Measurements from ENCODE around the gene KLHDC3.
A peak's percentile ranks its signal among the peaks of the same experiment; 100 is the strongest.

Gene KLHDC3

DNA sequence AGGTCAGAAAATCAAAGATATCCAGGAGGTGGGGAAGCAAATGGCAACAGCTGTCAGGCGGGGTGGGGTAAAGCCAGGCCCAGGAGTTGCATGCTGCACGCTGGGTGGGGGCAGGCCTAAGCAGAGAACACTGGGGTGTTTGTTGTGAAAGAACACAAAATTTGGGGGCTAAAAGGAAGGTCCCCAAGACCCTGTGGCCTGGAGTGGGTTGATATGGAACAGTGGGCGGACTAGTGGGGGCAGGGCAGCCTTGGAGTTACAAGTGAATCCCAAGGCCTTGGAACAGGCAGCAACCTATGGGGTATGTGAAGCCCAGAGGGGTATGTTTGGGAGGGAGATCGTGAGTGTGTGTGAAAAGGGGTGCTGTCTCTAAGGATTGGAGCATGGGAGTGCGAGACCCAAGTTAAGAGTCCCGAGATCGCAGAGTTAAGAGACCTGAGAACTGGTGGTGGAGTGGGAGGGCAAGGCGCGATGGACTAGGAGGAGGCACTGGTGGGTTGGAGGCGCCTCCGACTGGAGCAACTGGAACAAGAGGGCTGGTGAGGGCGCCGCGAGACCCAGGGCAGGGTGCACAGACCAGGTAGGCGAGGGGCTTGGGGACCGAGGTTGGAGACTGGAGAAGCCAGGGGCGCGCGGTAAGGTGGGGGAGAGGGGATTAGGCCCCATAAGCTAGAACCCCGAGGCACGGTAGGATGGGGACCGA, 38.9 kb downstream of the KLHDC3 start:
- DNase-seq (ENCODE audit: low read depth): no peak
- TF ChIP-seq, protein P1, sequence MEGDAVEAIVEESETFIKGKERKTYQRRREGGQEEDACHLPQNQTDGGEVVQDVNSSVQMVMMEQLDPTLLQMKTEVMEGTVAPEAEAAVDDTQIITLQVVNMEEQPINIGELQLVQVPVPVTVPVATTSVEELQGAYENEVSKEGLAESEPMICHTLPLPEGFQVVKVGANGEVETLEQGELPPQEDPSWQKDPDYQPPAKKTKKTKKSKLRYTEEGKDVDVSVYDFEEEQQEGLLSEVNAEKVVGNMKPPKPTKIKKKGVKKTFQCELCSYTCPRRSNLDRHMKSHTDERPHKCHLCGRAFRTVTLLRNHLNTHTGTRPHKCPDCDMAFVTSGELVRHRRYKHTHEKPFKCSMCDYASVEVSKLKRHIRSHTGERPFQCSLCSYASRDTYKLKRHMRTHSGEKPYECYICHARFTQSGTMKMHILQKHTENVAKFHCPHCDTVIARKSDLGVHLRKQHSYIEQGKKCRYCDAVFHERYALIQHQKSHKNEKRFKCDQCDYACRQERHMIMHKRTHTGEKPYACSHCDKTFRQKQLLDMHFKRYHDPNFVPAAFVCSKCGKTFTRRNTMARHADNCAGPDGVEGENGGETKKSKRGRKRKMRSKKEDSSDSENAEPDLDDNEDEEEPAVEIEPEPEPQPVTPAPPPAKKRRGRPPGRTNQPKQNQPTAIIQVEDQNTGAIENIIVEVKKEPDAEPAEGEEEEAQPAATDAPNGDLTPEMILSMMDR (IDR thresholded peaks at IDR 0.05; ENCODE audit: control insufficient read depth, extremely low read depth, insufficient read depth): no peak
- H3K4me3 ChIP-seq (ENCODE audit: low read depth, low read length): peak overlapping the region; percentile 94

DNA sequence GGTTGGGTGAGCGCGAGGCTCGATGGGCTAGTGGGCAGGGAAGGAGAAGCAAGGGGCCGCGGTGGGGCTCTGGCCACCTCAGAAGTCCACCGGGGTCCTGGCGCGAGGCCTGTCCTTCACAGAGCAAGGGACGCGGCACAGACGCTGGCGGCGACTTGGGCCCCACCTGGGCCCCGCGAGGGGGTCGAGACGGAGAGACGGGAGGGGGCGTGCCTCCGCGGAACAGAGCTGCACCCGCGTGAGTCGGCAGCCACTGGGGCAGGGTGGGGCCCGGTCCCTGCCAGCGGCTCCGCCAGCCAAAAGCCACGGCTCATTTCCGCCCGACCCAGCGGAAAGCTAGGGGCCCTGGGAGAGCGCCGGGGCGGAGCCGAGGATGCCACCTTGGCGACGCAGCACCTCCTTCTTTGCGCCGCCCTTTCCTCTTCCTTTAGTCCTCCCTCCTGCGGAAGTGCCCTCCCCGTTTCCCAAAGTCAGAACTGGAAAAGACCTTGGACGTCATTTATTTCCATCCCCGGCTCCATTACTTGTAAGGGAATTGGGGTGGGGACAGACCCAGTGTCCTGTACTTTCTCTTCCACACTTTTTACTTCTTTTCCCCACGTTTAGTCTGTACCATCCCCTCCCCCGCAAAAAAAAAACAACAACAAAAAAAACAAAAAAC, 39.6 kb downstream of the KLHDC3 start, which contains the start of gene CUL7:
Gene CUL7 (minus strand): TSS at position 307 of the 661 bp plus-strand sequence. CDS start 1,063 bp downstream, outside the sequence.
- TF ChIP-seq, protein P1 (IDR thresholded peaks at IDR 0.05; ENCODE audit: control insufficient read depth, extremely low read depth, insufficient read depth): no peak
- peak; percentile 86 for DNase-seq (ENCODE audit: low read depth)

DNA sequence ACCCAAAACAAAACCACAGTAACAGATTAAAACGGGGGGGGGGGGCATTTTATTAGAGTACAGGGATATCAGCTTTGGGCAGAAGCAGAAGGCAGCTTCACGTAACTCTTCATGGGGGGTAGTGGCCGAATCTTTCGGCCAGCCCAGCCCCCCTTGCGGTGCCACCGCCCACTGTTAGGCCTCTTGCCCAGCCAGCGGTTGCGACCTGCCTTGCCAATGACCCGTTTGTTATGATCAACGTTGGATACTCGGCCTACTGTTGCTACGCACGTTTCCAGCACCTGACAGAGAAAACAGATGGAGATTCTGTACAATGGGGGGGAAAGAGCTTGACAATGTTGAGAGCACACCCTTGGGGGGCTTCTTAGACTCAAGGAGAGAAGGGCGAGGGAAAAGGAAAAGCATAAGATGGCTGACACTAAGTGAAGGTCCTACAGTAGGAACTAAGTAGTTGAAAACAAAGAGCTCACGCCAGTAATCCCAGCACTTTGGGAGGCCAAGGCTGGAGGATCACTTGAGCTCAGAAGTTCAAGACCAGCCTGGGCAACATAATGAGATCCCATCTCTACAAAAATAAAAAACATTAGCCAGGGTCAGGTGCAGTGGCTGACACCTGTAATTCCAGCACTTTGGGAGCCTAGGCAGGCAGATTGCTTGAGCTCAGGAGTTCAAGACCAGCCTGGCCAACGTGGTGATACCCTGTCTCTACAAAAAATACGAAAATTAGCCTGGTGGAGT, 40.3 kb downstream of the KLHDC3 start:
- peak overlapping the region; percentile 94 for H3K4me3 ChIP-seq (ENCODE audit: low read depth, low read length)
- TF ChIP-seq, protein P1 (IDR thresholded peaks at IDR 0.05; ENCODE audit: control insufficient read depth, extremely low read depth, insufficient read depth): no peak
- DNase-seq (ENCODE audit: low read depth): no peak

More for the DNA sequence above, 39.6 kb downstream of the KLHDC3 start, which contains the start of gene CUL7:
- peak within 1 kb of the TSS; percentile 94 for H3K4me3 ChIP-seq (ENCODE audit: low read depth, low read length)

DNA sequence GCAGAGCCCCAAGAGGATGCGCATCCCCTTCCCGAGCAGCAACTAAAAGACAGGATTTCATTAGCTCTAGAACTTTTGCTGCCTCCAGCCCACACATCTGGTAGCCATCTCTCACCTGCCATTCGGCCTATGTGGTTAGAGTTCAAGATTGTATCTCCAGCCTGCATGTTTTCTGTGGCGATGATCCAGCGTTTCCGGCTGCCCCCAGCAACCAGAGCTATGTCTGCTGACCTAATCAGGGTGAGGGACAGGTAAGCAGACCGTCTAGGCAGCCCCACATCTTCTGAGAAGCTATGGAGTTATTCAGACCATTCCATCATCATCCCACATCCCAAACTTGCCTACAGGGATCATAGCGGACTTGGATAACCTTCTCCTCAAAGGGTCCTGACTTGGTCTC, 41.9 kb downstream of the KLHDC3 start:
- TF ChIP-seq, protein P1 (IDR thresholded peaks at IDR 0.05; ENCODE audit: control insufficient read depth, extremely low read depth, insufficient read depth): no peak
- H3K4me3 ChIP-seq (ENCODE audit: low read depth, low read length): no peak overlapping the region
- DNase-seq (ENCODE audit: low read depth): no peak

GRCh38 chr6:43058531-43058930, 44.5 kb downstream of the KLHDC3 start:
- no peak for DNase-seq (ENCODE audit: low read depth)
- H3K4me3 ChIP-seq (ENCODE audit: low read depth, low read length): peak overlapping the region; percentile 78
- TF ChIP-seq, protein P1 (IDR thresholded peaks at IDR 0.05; ENCODE audit: control insufficient read depth, extremely low read depth, insufficient read depth): no peak

DNA sequence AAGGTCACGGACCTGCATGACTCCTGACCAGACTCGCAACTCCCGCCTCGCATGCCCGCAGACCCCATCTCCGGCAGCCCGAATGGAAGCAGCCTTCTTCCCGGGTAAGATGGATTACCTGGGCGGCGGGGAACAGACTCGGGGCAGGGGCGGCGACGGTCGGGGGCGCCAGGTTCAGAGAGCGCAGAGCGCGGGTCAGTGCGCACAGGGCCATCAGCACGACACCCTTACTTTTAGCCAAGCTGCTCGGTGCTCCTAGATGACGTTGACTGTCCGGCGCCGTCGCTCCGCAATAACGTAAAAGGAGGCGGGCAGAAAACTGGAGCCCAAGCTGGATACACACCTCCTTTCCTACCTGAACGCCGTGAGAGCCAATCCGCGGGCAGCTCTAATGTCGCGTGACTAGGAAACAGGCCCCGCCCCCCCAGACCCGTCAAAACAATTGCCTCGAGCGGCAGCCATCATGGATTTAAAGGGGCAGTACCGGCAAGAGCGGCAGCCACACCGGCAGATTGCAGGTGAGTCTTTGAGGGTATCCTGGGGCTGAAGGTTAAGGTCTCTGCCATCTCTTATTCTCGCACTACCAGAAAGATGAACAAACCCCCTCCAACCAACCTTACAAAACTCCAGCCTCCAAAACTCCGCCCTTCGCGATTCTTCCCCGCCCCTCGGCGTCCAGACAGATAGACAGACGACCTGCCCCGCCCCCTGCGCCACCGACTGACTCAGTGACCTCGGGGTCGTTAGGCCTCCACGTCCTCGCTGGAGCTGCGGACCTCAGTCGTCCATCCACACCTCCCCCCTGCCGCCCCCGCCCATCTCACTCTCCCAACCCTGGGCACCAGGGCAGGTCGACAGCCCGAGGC, 45.4 kb downstream of the KLHDC3 start, which contains the start of the genes KLC4 and MRPL2:
Gene KLC4 (plus strand): TSS at position 464 of the 866 bp plus-strand sequence. CDS start 1,705 bp downstream, outside the sequence.
Gene MRPL2 (minus strand): TSS at position 267 of the 866 bp plus-strand sequence. CDS start 53 bp downstream, at position 214.
- DNase-seq (ENCODE audit: low read depth): peak; percentile 95
- peak within 1 kb of the TSS; percentile 78 for H3K4me3 ChIP-seq (ENCODE audit: low read depth, low read length)
- TF ChIP-seq, protein P1 (IDR thresholded peaks at IDR 0.05; ENCODE audit: control insufficient read depth, extremely low read depth, insufficient read depth): no peak

Data from LNCaP clone FGC (cell line).